ENCODE data around the gene PIMREG. TPM values are rescaled to one million over a fixed set of nuclear protein-coding genes. Genes with fewer than 3 reads are reported as not detected.
A peak's percentile ranks its signal among the peaks of the same experiment; 100 is the strongest.

PIMREG gene
- total and polyA plus RNA-seq, 2 experiments from 2014 or later: 11.3 to 70.6 TPM

- Histone ChIP-seq H3K9me3 (ENCODE audit: low read depth) (no peaks in the 10 kb centered on the region), H3K36me3 (no peaks in the 10 kb centered on the region), H3K4me3 (no peak overlapping the region), H3K27ac (no peak overlapping the region), H3K4me1 (ENCODE audit: low read depth) (no peaks in the 10 kb centered on the region), H3K27me3 (peaks cover 9% of the 10 kb centered on the region)
- no peak for DNase-seq (ENCODE audit: low read depth in 1 of 2, low spot score in 1 of 2)
- TF ChIP-seq, protein P1, sequence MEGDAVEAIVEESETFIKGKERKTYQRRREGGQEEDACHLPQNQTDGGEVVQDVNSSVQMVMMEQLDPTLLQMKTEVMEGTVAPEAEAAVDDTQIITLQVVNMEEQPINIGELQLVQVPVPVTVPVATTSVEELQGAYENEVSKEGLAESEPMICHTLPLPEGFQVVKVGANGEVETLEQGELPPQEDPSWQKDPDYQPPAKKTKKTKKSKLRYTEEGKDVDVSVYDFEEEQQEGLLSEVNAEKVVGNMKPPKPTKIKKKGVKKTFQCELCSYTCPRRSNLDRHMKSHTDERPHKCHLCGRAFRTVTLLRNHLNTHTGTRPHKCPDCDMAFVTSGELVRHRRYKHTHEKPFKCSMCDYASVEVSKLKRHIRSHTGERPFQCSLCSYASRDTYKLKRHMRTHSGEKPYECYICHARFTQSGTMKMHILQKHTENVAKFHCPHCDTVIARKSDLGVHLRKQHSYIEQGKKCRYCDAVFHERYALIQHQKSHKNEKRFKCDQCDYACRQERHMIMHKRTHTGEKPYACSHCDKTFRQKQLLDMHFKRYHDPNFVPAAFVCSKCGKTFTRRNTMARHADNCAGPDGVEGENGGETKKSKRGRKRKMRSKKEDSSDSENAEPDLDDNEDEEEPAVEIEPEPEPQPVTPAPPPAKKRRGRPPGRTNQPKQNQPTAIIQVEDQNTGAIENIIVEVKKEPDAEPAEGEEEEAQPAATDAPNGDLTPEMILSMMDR (IDR thresholded peaks at IDR 0.05; ENCODE audit: low read depth, low read length): no peak
These were observed 4.3 kb upstream of the PIMREG start for GRCh38 chr17:6439951-6440350.

DNA sequence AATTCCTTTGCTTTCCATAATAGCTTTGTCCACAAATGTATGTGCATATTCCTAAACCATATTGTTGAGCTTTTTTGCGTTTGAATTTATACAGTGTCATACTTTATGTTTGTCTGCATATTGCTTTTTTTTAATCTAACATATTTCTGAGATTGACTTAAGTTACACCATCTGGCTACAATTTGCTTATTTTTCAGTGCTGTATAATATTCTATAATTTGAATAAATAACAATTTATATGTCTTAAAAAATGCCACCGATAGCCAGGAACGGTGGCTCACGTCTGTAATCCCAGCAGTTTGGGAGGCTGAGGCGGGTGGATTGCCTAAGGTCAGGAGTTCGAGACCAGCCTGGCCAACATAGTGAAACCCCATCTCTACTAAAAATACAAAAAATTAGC lies 1.5 kb upstream of the PIMREG start:
- TF ChIP-seq, protein P1 (IDR thresholded peaks at IDR 0.05; ENCODE audit: low read depth, low read length): no peak
- H3K27me3 ChIP-seq: no peaks in the 10 kb centered on the region
- no peak for DNase-seq (ENCODE audit: low read depth in 1 of 2, low spot score in 1 of 2)
- no peak overlapping the region for H3K4me3 ChIP-seq
- H3K4me1 ChIP-seq (ENCODE audit: low read depth): no peaks in the 10 kb centered on the region
- H3K27ac ChIP-seq: no peak overlapping the region
- H3K36me3 ChIP-seq: no peaks in the 10 kb centered on the region
- no peaks in the 10 kb centered on the region for H3K9me3 ChIP-seq (ENCODE audit: low read depth)

DNA sequence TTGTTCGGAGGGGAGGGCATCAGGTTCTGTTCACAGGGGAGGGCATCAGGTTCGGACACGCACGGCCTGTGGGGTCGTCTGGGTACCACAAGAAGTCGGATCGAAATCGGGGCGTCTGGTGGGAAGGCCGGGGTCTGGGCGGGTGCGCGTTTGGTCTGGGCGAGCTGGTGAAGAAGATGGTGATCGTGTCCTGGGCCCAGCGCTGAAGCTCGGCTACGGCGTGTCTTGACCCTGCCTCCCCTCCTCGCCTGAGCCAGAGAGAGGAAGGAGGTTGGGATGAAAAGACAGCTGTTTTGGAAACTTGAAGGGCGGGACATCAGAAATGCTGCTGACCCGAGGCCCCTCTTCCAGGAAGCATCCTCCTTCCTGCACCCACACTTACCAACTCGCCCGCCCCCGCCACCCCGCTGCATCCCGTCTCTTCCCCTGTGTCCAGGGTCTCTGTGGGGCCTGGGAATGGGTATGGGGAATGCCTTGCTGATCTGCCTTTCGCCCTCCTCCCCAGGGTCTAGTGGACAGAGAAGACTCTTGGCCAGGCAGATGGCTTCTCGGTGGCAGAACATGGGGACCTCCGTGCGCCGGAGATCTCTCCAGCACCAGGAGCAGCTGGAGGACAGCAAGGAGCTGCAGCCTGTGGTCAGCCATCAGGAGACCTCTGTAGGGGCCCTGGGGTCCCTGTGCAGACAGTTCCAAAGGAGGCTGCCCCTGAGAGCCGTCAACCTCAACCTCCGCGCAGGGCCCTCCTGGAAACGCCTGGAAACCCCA lies 498 bp downstream of the PIMREG start:
- no peaks in the 10 kb centered on the region for H3K27me3 ChIP-seq
- DNase-seq (ENCODE audit: low read depth in 1 of 2, low spot score in 1 of 2): no peak
- no peaks in the 10 kb centered on the region for H3K9me3 ChIP-seq (ENCODE audit: low read depth)
- H3K4me1 ChIP-seq (ENCODE audit: low read depth): no peaks in the 10 kb centered on the region
- TF ChIP-seq, protein P1 (IDR thresholded peaks at IDR 0.05; ENCODE audit: low read depth, low read length): no peak
- H3K4me3 ChIP-seq: peak overlapping the region; percentile 30
- H3K27ac ChIP-seq: no peak overlapping the region
- no peaks in the 10 kb centered on the region for H3K36me3 ChIP-seq

DNA sequence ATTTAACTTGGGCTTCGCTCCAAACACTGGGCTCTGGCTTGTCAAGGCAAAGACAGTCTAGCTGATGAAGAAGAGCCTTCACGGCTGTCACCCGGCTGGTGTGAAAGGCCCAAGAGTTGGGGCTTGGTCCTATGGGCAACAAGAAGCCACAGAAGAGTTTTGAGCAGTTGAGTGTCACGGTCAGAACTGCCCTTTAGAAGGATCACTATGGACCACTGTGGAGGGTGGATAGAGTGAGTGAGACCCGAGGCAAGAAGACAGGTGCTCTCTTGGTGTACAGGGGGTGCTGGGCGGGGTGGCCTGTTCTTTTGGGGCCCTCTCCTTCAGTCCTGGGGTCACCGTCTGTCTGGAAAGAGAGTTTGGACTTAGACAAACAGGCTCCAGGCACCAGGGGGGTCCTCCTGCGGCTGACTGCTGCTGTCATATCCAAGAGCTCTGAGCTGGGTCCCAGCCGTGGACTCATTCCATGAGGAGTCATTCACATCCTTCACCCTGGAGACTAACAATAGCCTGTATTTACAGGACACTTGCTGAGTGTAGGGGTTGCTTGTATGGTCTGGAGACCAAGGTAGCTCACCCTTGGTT lies 2.4 kb downstream of the PIMREG start:
- Histone ChIP-seq H3K27ac (no peak overlapping the region), H3K4me3 (no peak overlapping the region), H3K9me3 (ENCODE audit: low read depth) (no peaks in the 10 kb centered on the region), H3K4me1 (ENCODE audit: low read depth) (no peaks in the 10 kb centered on the region), H3K36me3 (no peaks in the 10 kb centered on the region), H3K27me3 (no peaks in the 10 kb centered on the region)
- TF ChIP-seq, protein P1 (IDR thresholded peaks at IDR 0.05; ENCODE audit: low read depth, low read length): no peak
- no peak for DNase-seq (ENCODE audit: low read depth in 1 of 2, low spot score in 1 of 2)

- Histone ChIP-seq H3K9me3 (ENCODE audit: low read depth) (no peaks in the 10 kb centered on the region), H3K4me1 (ENCODE audit: low read depth) (no peaks in the 10 kb centered on the region), H3K36me3 (no peaks in the 10 kb centered on the region), H3K27ac (no peak overlapping the region), H3K4me3 (no peak overlapping the region), H3K27me3 (no peaks in the 10 kb centered on the region)
- TF ChIP-seq, protein P1 (IDR thresholded peaks at IDR 0.05; ENCODE audit: low read depth, low read length): no peak
- DNase-seq (ENCODE audit: low read depth in 1 of 2, low spot score in 1 of 2): no peak
These were observed 4.2 kb downstream of the PIMREG start for GRCh38 chr17:6448473-6448872.

Data from cardiac muscle cell (in vitro differentiated cells and primary cell).